DND-41 (cell line): Measurements from ENCODE around the gene JARID2.

Source experiments
- ATAC-seq: fragments of 200-7000 bp; cut with Tn5 transposase; 3 replicates; pipeline ENCODE4 v1.9.1; 2021; ENCODE audit warnings: low read depth; ENCODE audit not compliant: insufficient read depth
- DNase-seq: peaks from one replicate; pipeline ENCODE4 v3.0.0-alpha.2; 2020
- H2AFZ ChIP-seq: 2 replicates; pipeline ENCODE4 v1.6.0; 2012; ENCODE audit warnings: low read depth, low read length
- H3K27ac ChIP-seq: 2 replicates; pipeline ENCODE4 v1.5.1; 2012; ENCODE audit warnings: low read length, inconsistent platforms
- H3K27me3 ChIP-seq: fragments of 200-600 bp; sonication (generic); 2 replicates; pipeline ENCODE4 v1.6.0; 2012; ENCODE audit warnings: low read length, mild to moderate bottlenecking, inconsistent platforms; ENCODE audit not compliant: insufficient read depth, poor library complexity
- H3K36me3 ChIP-seq: 2 replicates; pipeline ENCODE4 v1.5.1; 2012; ENCODE audit warnings: low read length, inconsistent platforms; ENCODE audit not compliant: insufficient read depth
- H3K4me1 ChIP-seq: 2 replicates; pipeline ENCODE4 v1.5.1; 2012; ENCODE audit warnings: mild to moderate bottlenecking, low read length; ENCODE audit not compliant: insufficient read depth
- H3K4me2 ChIP-seq: 2 replicates; pipeline ENCODE4 v1.6.0; 2012; ENCODE audit warnings: mild to moderate bottlenecking, moderate library complexity, low read length, inconsistent platforms; ENCODE audit not compliant: insufficient read depth
- H3K4me3 ChIP-seq, 2 experiments: fragments of 200-600 bp in 1 of 2; shearing (Covaris generic) in 1 of 2; 2 replicates each; pipeline ENCODE4 v1.5.1; 2012 to 2016; ENCODE audit warnings: inconsistent platforms in 2 of 2, low read length in 2 of 2, mild to moderate bottlenecking in 2 of 2, low read depth in 1 of 2, moderate library complexity in 1 of 2
- H3K79me2 ChIP-seq: 2 replicates; pipeline ENCODE4 v1.6.0; 2012; ENCODE audit warnings: low read length, inconsistent platforms; ENCODE audit not compliant: insufficient read depth
- H3K9ac ChIP-seq: 2 replicates; pipeline ENCODE4 v1.6.0; 2012; ENCODE audit warnings: low read depth, mild to moderate bottlenecking, inconsistent platforms, low read length, moderate library complexity
- H3K9me3 ChIP-seq: 2 replicates; pipeline ENCODE4 v1.5.1; 2012; ENCODE audit warnings: low read length, moderate library complexity, mild to moderate bottlenecking, inconsistent platforms; ENCODE audit not compliant: insufficient read depth, severe bottlenecking
- H4K20me1 ChIP-seq: 2 replicates; pipeline ENCODE4 v1.6.0; 2012; ENCODE audit warnings: low read length; ENCODE audit not compliant: insufficient read depth
- EZH2 ChIP-seq: IDR thresholded peaks from 3 replicates; pipeline ENCODE4 v1.6.1; 2012; ENCODE audit warnings: borderline replicate concordance, low read depth, mild to moderate bottlenecking, moderate library complexity, low read length, inconsistent platforms; ENCODE audit not compliant: severe bottlenecking
- TF ChIP-seq, protein P1 (sequence below): IDR thresholded peaks from 2 replicates; pipeline ENCODE4 v1.5.1; 2012; ENCODE audit warnings: borderline replicate concordance, low read length, moderate library complexity, mild to moderate bottlenecking; ENCODE audit not compliant: poor library complexity, severe bottlenecking; ENCODE audit errors: extremely low read depth

Gene JARID2

DNA sequence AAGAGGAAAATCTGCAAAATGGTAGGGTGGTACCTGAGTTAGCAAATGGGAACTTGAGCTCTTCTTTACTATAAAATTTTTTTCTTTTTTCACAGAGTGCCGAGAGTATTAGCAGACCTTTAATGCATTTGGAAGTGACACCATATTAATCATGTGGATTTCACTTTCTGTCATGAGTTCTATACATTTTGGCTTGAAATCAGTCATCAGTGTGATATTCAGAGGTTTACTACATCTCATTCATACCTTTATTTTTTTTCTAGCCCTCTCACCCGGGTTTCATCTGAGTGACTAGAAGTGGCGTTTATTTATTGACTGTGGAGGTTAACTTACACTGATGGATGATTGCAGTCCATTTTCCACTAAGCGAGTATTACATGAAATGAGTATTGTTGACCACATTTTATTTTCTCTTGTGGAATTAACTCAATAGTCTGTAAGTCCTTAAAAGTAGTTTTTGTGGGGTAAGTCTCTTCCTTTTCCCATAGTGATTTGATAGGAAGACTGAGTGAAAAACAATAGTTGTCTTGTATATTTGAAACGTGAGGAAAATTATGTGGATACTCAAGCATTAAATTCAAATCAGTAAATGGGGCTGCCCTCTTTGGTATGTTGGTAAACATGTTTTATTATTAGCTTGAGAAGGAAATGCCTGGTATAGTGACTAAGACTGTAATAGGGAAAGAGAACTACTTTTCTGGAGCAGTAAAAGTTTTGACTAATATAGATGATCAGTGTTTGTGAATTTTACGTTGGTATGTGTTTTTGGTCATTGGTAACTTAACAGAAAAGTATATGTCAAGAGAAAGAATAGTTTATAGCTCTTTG, 55.5 kb downstream of the JARID2 start:
- Histone ChIP-seq H3K4me3 (no peak overlapping the region), H3K27ac (no peak overlapping the region), H3K4me1 (no peaks in the 10 kb centered on the region), H4K20me1 (peaks cover 46% of the 10 kb centered on the region), H3K36me3 (no peaks in the 10 kb centered on the region), H3K4me2 (no peak overlapping the region), H3K79me2 (peaks cover 83% of the 10 kb centered on the region), H3K9me3 (no peaks in the 10 kb centered on the region), H3K9ac (no peak overlapping the region), H3K27me3 (no peaks in the 10 kb centered on the region), H2AFZ (no peak overlapping the region)
- no peak for ATAC-seq
- no peak for DNase-seq
- no peak for TF ChIP-seq EZH2
- TF ChIP-seq, protein P1, sequence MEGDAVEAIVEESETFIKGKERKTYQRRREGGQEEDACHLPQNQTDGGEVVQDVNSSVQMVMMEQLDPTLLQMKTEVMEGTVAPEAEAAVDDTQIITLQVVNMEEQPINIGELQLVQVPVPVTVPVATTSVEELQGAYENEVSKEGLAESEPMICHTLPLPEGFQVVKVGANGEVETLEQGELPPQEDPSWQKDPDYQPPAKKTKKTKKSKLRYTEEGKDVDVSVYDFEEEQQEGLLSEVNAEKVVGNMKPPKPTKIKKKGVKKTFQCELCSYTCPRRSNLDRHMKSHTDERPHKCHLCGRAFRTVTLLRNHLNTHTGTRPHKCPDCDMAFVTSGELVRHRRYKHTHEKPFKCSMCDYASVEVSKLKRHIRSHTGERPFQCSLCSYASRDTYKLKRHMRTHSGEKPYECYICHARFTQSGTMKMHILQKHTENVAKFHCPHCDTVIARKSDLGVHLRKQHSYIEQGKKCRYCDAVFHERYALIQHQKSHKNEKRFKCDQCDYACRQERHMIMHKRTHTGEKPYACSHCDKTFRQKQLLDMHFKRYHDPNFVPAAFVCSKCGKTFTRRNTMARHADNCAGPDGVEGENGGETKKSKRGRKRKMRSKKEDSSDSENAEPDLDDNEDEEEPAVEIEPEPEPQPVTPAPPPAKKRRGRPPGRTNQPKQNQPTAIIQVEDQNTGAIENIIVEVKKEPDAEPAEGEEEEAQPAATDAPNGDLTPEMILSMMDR, result no peak

DNA sequence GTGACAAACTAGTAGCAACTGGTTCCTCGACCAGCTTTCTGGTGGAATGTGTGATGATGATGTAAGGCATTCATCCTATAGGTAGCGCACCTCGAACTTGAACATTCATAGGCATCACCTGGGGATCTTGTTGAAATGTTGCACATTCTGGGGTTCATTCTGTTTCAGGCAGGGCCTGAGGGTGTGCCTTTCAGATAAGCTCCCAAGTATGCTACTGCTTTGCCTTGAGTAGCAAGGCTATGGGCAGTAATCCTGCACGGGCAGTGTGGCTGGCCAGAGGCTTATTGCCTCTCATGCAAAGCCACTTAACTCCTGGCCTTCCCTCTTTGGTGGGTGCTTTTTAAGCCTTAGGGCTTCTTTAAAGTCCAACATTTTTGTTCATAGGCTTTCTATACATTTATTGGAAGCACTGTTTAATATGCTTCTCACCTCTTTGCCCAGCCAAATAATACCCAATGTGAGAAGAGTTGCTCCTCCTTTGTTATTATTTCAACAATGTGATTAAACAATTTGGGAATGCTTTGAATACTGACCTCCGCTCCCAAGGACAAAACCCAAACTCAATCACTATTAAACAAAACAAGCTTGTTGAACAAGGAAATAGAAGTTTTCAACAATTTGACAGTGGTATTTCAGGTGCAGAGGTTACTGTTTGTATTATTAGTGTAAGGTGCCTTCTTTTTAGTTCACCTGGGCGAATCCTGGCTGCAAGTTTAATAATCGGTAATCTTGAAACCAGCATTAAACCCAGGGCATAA, 57.5 kb downstream of the JARID2 start:
- Histone ChIP-seq H3K4me3 (no peak overlapping the region), H3K27ac (no peak overlapping the region), H3K4me1 (no peaks in the 10 kb centered on the region), H3K9me3 (no peaks in the 10 kb centered on the region), H3K27me3 (no peaks in the 10 kb centered on the region), H4K20me1 (peaks cover 52% of the 10 kb centered on the region), H3K36me3 (no peaks in the 10 kb centered on the region), H2AFZ (no peak overlapping the region), H3K9ac (no peak overlapping the region), H3K79me2 (peaks cover 82% of the 10 kb centered on the region), H3K4me2 (no peak overlapping the region)
- ATAC-seq (no peak), DNase-seq (no peak)
- TF ChIP-seq, protein P1, result no peak
- TF ChIP-seq EZH2, result no peak

DNA sequence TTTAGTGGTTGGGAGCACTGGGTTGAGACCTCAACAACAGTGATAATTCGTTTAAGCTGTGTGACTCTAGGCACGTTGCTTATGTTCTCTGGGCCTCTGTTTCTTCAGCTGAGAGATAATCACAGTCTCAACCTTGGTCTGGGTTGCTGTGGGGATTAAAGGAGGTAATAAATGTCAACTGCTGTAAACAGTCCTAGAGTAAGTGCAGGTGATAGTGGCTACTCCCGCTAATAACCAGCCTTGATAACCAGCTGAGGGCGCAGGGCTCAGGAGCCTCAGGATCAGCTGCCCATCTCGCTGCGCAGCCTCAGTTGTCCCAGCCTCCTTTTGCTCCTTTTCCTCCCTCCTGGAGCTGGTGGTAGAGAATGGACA, 58.0 kb downstream of the JARID2 start:
- no peak overlapping the region for H3K4me2 ChIP-seq
- no peak overlapping the region for H3K9ac ChIP-seq
- H3K36me3 ChIP-seq, result no peaks in the 10 kb centered on the region
- ATAC-seq, result no peak
- no peaks in the 10 kb centered on the region for H3K9me3 ChIP-seq
- no peak overlapping the region for H3K27ac ChIP-seq
- no peaks in the 10 kb centered on the region for H3K27me3 ChIP-seq
- TF ChIP-seq EZH2, result no peak
- TF ChIP-seq, protein P1, result no peak
- H4K20me1 ChIP-seq, result peaks cover 52% of the 10 kb centered on the region
- no peak overlapping the region for H2AFZ ChIP-seq
- H3K4me3 ChIP-seq, result no peak overlapping the region
- no peak for DNase-seq
- no peaks in the 10 kb centered on the region for H3K4me1 ChIP-seq
- peaks cover 83% of the 10 kb centered on the region for H3K79me2 ChIP-seq
